ENCODE measurements around the gene HAAO. TPM values are rescaled to one million over a fixed set of nuclear protein-coding genes. Genes with fewer than 3 reads are reported as not detected.
A peak's percentile ranks its signal among the peaks of the same experiment; 100 is the strongest.

Gene HAAO
- total RNA-seq, 1 donor, result 0.43 TPM

DNA sequence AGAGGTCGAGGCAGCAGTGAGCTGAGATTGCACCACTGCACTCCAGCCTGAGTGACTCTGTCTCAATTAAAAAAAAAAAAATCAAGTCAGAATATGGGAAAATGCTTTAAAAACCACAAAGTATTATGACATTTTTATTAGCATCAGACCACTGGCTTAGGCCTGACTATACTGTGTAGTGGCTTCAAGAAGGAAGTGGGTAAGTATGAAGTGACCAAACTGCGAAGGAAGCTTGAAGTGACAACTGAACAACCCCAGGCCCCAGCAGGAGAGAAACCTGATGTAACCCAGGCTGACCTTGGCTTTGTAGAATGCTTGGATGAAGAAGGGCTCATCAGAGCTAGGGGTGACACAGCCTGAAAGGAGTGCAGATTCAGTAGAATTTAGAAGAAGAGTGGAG is 21.4 kb upstream of the HAAO start:
- TF ChIP-seq, protein P1, sequence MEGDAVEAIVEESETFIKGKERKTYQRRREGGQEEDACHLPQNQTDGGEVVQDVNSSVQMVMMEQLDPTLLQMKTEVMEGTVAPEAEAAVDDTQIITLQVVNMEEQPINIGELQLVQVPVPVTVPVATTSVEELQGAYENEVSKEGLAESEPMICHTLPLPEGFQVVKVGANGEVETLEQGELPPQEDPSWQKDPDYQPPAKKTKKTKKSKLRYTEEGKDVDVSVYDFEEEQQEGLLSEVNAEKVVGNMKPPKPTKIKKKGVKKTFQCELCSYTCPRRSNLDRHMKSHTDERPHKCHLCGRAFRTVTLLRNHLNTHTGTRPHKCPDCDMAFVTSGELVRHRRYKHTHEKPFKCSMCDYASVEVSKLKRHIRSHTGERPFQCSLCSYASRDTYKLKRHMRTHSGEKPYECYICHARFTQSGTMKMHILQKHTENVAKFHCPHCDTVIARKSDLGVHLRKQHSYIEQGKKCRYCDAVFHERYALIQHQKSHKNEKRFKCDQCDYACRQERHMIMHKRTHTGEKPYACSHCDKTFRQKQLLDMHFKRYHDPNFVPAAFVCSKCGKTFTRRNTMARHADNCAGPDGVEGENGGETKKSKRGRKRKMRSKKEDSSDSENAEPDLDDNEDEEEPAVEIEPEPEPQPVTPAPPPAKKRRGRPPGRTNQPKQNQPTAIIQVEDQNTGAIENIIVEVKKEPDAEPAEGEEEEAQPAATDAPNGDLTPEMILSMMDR (IDR thresholded peaks at IDR 0.05; ENCODE audit: insufficient read depth, low read depth, low read length), result no peak
- DNase-seq (ENCODE audit: low read depth), result no peak
- H3K4me3 ChIP-seq (ENCODE audit: low read depth, low read length), result no peak overlapping the region

DNA sequence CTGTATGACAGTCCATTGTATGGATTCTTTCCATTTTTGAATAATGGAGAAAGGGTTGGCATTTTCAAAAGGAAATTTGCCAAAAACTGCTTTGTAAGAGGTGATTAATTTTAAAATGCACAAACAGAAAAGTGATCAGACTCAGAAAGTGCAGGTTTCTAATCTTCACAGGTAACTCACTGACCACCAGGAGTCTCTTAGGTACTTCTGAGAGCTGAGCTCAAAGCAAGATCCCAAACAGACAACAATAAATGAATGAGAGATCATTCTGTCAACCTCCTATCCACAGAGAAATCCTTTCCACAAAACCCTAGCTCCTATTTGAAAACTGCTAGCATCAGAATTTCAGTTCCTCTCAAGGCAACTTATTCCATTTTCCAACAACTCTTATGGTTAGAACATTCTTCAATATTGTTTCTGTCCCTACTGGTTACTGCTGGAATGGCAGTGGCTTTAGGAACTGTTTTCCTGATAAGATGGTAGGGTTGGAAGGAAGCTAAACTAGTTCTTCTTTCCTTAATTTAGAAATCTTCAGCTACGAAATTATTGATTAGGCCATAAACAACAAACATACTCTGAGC is 20.6 kb upstream of the HAAO start:
- DNase-seq (ENCODE audit: low read depth), result no peak
- TF ChIP-seq, protein P1 (IDR thresholded peaks at IDR 0.05; ENCODE audit: insufficient read depth, low read depth, low read length), result peak; percentile 61
- H3K4me3 ChIP-seq (ENCODE audit: low read depth, low read length), result no peak overlapping the region

DNA sequence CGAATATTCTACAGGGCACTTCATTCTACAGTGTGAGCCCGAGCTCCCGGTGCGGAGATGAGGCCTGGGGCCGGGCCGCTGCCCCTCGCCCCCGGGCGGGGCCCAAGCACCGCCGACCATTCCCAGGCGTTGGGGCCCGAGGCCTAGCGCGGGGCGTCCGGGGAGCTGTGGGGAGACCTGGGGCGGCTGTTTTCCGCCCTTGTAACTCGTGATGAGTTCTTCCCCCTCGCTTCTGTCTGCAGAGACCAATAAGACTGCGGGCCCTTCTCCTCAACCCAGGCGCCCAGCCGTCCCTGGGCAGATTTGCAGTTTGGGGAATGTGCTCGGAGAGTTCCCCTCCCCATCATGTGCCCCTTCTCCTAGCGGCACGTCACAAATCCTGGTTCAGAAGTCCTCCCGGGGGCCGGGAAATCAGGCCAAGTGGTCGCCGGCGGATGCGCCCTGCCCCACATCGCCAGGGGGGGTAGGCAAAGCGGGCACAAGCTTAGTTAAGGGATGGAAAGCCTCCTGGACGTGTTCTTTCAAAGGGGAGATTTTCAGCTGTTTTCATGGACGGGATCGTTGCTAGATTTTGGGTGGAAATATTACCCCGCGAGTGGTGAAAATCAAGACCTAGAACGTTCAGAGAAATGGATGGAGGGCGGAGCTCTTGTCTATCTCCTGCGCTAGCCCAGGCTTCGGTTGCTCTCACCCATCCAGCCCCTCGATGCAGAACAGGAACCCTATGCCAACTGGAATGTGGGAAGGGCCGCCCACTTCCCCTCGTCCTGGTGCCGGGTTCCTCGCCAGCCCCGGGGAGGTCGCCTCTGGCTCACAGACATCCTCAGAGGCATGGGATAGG is 18.8 kb upstream of the HAAO start:
- H3K4me3 ChIP-seq (ENCODE audit: low read depth, low read length), result peak overlapping the region; percentile 63
- TF ChIP-seq, protein P1 (IDR thresholded peaks at IDR 0.05; ENCODE audit: insufficient read depth, low read depth, low read length), result no peak
- peak; percentile 52 for DNase-seq (ENCODE audit: low read depth)

DNA sequence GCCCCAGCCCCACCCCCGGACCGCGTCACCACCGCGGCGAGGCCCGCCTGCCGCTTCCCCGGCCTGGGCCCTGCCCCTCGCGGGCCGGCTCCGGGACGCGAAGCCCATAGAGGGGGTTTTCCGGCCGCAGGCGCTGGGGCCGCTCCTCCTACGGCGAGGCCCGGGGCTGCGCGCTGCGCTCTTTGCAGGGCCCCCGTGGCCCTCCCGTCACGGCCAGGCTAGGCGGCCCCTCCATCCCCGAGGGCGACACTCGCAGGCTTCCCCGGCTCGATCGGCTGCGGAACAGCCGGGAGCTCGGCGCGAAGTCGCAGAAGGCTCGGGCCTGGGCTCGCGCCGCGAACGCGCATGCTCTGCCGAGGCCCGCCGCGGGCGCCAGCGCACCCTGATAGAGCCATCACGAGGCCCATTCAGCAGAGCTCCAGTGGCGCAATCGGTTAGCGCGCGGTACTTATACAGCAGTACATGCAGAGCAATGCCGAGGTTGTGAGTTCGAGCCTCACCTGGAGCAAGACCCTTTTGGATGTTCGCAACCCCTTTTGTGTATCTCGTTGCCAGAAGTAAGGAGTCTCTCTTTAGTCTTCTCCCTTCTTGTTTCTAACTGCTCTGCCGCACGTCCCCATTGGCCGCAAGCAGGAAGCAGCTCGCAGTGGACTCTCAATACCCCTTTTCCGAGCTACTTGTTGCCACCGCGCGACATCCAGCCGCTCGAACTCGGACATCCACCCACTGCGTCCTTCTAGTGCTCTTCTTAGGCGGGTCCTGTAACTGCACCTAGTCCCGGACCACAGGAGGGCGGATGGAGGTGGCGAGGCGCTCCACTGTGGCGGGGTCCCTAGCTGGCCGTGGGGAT is 18.0 kb upstream of the HAAO start:
- TF ChIP-seq, protein P1 (IDR thresholded peaks at IDR 0.05; ENCODE audit: insufficient read depth, low read depth, low read length), result no peak
- peak; percentile 98 for DNase-seq (ENCODE audit: low read depth)

DNA sequence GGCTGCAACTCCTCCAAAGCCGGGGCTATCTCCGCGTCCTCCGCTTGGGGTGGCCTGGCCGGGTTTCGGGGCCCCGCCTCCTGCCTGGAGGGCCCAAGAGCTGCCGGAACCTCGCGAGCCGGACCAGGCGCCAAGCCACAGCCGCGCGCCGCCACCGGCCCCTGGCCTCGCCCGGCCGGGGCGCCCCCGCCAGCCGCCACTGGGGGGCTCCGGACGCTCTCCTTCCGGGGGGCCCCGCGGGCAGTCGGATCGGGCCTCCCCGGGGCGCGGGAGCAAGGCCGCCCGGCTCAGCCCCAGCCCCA is 17.4 kb upstream of the HAAO start:
- H3K4me3 ChIP-seq (ENCODE audit: low read depth, low read length), result peak overlapping the region; percentile 63
- DNase-seq (ENCODE audit: low read depth), result peak; percentile 82
- TF ChIP-seq, protein P1 (IDR thresholded peaks at IDR 0.05; ENCODE audit: insufficient read depth, low read depth, low read length), result no peak

More for the DNA sequence above, 18.0 kb upstream of the HAAO start:
- peak overlapping the region; percentile 63 for H3K4me3 ChIP-seq (ENCODE audit: low read depth, low read length)

DNA sequence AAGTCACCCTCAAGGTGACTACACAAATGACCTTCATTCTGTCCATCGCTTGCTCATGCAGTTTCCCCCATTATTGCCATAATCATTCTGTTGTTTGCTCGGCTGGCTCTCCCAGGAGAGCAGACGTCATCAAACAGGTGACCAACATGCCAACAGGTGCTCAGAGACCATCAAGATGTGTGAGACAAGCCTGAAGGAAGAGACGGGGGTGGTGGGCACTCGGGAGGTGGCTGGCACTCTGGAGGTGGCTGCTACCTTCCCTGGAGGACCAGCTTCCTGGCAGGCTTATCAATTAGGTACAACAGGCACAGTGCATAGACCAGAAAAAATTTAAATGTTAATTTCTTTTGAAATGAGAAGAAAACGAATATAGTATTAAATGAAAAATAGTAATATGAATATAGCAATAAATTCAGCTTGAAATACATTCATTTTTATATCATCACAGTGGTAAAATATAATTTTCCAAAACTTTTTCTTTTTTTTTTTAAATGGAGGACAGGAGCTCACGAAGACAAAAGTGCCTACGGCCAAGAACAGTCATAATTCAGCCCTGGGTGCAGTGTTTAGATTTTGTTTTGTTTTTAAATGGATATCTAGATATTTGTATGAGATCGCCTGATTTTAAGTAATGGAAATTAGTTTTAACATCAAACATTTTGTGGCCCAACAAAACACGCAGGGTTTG is 16.9 kb upstream of the HAAO start:
- DNase-seq (ENCODE audit: low read depth), result no peak
- H3K4me3 ChIP-seq (ENCODE audit: low read depth, low read length), result peak overlapping the region; percentile 63
- TF ChIP-seq, protein P1 (IDR thresholded peaks at IDR 0.05; ENCODE audit: insufficient read depth, low read depth, low read length), result no peak

Data from fibroblast of villous mesenchyme (primary cell).